GM12878 (cell line): ENCODE data around the gene LSP1. TPM values are rescaled to one million over a fixed set of nuclear protein-coding genes. Genes with fewer than 3 reads are reported as not detected.

Experiments used
- ATAC-seq: fragments of 200-7000 bp; cut with Tn5 transposase; 3 replicates; pipeline ENCODE4 v1.9.1; 2020; ENCODE audit warnings: mild to moderate bottlenecking, moderate library complexity
- BruUV-seq: library from RNA; stranded (reverse); fragments of 400-500 nt; replicated peaks from 2 replicates; lab custom pipeline; 2021; lab: Mats Ljungman, UMichigan
- CTCF ChIA-PET: fragments of 300-600 bp; sonication (Branson Sonifier 250); formaldehyde crosslinking; extraction: SDS; loops from one replicate; lab custom pipeline; 2021; ENCODE audit warnings: inconsistent platforms; lab: Yijun Ruan, JAX
- POLR2A ChIA-PET: fragments of 350-600 bp; formaldehyde crosslinking; extraction: SDS; loops from one replicate; lab custom pipeline; 2021; ENCODE audit warnings: inconsistent platforms; lab: Charles Lee
- RAD21 ChIA-PET: fragments of 300-600 bp; sonication (Branson Sonifier 250); formaldehyde crosslinking; loops from one replicate; lab custom pipeline; 2023; ENCODE audit warnings: antibody characterized with exemption; ENCODE audit not compliant: unreplicated experiment; lab: Charles Lee
- SMC1A ChIA-PET: fragments of 300-600 bp; sonication (Branson Sonifier 250); formaldehyde crosslinking; loops from one replicate; lab custom pipeline; 2023; ENCODE audit not compliant: unreplicated experiment, uncharacterized antibody; lab: Charles Lee
- DNase-seq: peaks from one replicate; pipeline ENCODE4 v3.0.0-alpha.2; 2011; ENCODE audit warnings: low read depth, low spot score
- FAIRE-seq: peaks from 3 replicates; lab custom pipeline; 2011; peaks lifted over from hg19 to GRCh38; lab: Jason Lieb, UNC
- H2AFZ ChIP-seq: 2 replicates; pipeline ENCODE4 v1.6.0; 2011; ENCODE audit warnings: low read depth, low read length, control low read depth; ENCODE audit not compliant: control insufficient read depth
- H3K27ac ChIP-seq: 2 replicates; pipeline ENCODE4 v1.5.1; 2011; ENCODE audit warnings: control low read depth; ENCODE audit not compliant: control insufficient read depth, insufficient read depth
- H3K27me3 ChIP-seq, 2 experiments: replicated peaks in 1 of 2; 2 replicates each; pipeline versions ENCODE4 v1.6.0 to v1.6.1; 2011; ENCODE audit warnings: low read length in 1 of 2; ENCODE audit not compliant: control insufficient read depth in 2 of 2, insufficient read depth in 2 of 2
- H3K36me3 ChIP-seq, 2 experiments: 2 replicates each; pipeline ENCODE4 v1.5.1; 2011; ENCODE audit warnings: low read length in 1 of 2; ENCODE audit not compliant: control insufficient read depth in 2 of 2, insufficient read depth in 2 of 2
- H3K4me1 ChIP-seq: 2 replicates; pipeline ENCODE4 v1.6.1; 2011; ENCODE audit warnings: mild to moderate bottlenecking, low read length, moderate library complexity, mixed read lengths; ENCODE audit not compliant: control insufficient read depth, insufficient read depth
- H3K4me2 ChIP-seq: 2 replicates; pipeline ENCODE4 v1.6.0; 2011; ENCODE audit warnings: control low read depth; ENCODE audit not compliant: control insufficient read depth, insufficient read depth
- H3K4me3 ChIP-seq: fragments of 200-600 bp; sonication (generic); 2 replicates; pipeline ENCODE4 v1.5.1; 2016
- H3K79me2 ChIP-seq: 2 replicates; pipeline ENCODE4 v1.6.0; 2011; ENCODE audit warnings: low read length; ENCODE audit not compliant: control insufficient read depth, insufficient read depth
- H3K9ac ChIP-seq: 2 replicates; pipeline ENCODE4 v1.8.0; 2011; ENCODE audit warnings: low read length, control low read depth, mixed read lengths; ENCODE audit not compliant: control insufficient read depth, insufficient read depth
- H3K9me3 ChIP-seq: replicated peaks from 3 replicates; pipeline ENCODE4 v1.5.1; 2011; ENCODE audit warnings: mild to moderate bottlenecking, low read length; ENCODE audit not compliant: control insufficient read depth, insufficient read depth
- H4K20me1 ChIP-seq: 2 replicates; pipeline ENCODE4 v1.6.0; 2011; ENCODE audit not compliant: control insufficient read depth, insufficient read depth
- BACH1 ChIP-seq: fragments of 450-650 bp; IDR thresholded peaks from 2 replicates; pipeline ENCODE4 v1.6.1; 2017; ENCODE audit warnings: mild to moderate bottlenecking, borderline replicate concordance
- CHD1 ChIP-seq: IDR thresholded peaks from 2 replicates; pipeline ENCODE4 v1.6.1; 2012; ENCODE audit warnings: low read depth, low read length, improper control_type of control experiment
- CHD2 ChIP-seq: IDR thresholded peaks from 2 replicates; pipeline ENCODE4 v1.6.1; 2011; ENCODE audit warnings: low read depth, low read length, improper control_type of control experiment, borderline replicate concordance
- E2F8 ChIP-seq: fragments of 450-650 bp; IDR thresholded peaks from 2 replicates; pipeline ENCODE4 v1.6.1; 2018; ENCODE audit warnings: mild to moderate bottlenecking, low read depth, moderate library complexity; ENCODE audit not compliant: partially characterized antibody
- E4F1 ChIP-seq: fragments of 450-650 bp; IDR thresholded peaks from 2 replicates; pipeline ENCODE4 v1.6.1; 2018; ENCODE audit warnings: borderline replicate concordance, mild to moderate bottlenecking; ENCODE audit not compliant: partially characterized antibody
- ELK1 ChIP-seq: IDR thresholded peaks from 2 replicates; pipeline ENCODE4 v1.6.1; 2012; ENCODE audit warnings: low read depth, low read length, improper control_type of control experiment
- ETV6 ChIP-seq, 2 experiments: fragments of 450-650 bp in 1 of 2; IDR thresholded peaks in 1 of 2; conservative IDR thresholded peaks in 1 of 2; 2 replicates each; pipeline ENCODE4 v1.6.1; 2014; ENCODE audit warnings: antibody characterized with exemption in 1 of 2, borderline replicate concordance in 1 of 2, low read depth in 1 of 2, mild to moderate bottlenecking in 1 of 2, moderate library complexity in 1 of 2
- NFIC ChIP-seq: IDR thresholded peaks from 2 replicates; pipeline ENCODE4 v1.6.1; 2012; ENCODE audit warnings: low read depth, mild to moderate bottlenecking, inconsistent platforms, low read length, moderate library complexity
- PAX8 ChIP-seq: fragments of 450-650 bp; IDR thresholded peaks from 2 replicates; pipeline ENCODE4 v1.6.1; 2017; ENCODE audit warnings: mild to moderate bottlenecking, moderate library complexity
- REST ChIP-seq: IDR thresholded peaks from 2 replicates; pipeline ENCODE4 v1.6.1; 2012; ENCODE audit warnings: mild to moderate bottlenecking, low read depth, low read length
- SIN3A ChIP-seq: IDR thresholded peaks from 2 replicates; pipeline ENCODE4 v1.6.1; 2012; ENCODE audit warnings: low read depth, low read length, improper control_type of control experiment
- SMAD1 ChIP-seq: fragments of 450-650 bp; IDR thresholded peaks from 2 replicates; pipeline ENCODE4 v1.6.1; 2018; ENCODE audit warnings: mild to moderate bottlenecking, low read depth; ENCODE audit not compliant: partially characterized antibody
- WRNIP1 ChIP-seq: IDR thresholded peaks from 2 replicates; pipeline ENCODE4 v1.6.1; 2011; ENCODE audit warnings: low read depth, low read length, improper control_type of control experiment, borderline replicate concordance
- YBX1 ChIP-seq: fragments of 450-650 bp; IDR thresholded peaks from 2 replicates; pipeline ENCODE4 v1.6.1; 2016; ENCODE audit warnings: antibody characterized with exemption
- ZSCAN29 ChIP-seq: fragments of 450-650 bp; IDR thresholded peaks from 2 replicates; pipeline ENCODE4 v1.6.1; 2017; ENCODE audit warnings: mild to moderate bottlenecking, moderate library complexity
- WGBS: methylation state at CpG from one replicate; pipeline ENCODE4 v1.1.6; 2016; ENCODE audit warnings: low lambda C conversion rate; ENCODE audit not compliant: insufficient replicate concordance, insufficient coverage; ENCODE audit errors: missing lambda C conversion rate; 5-methylcytosine and 5-hydroxymethylcytosine counted together
- in situ Hi-C: fragments of 300-500 bp; cut with MboI; formaldehyde crosslinking; loops from 9 replicates; pipeline ENCODE4 v1.14.3; 2018; ENCODE audit warnings: mixed read lengths
- intact Hi-C: fragments of 100-400 bp; cut with micrococcal nuclease; formaldehyde crosslinking; loops from one replicate; pipeline ENCODE4 v1.14.2; 2022; ENCODE audit not compliant: unreplicated experiment
- polyA plus RNA-seq, 11 experiments: library from polyadenylated mRNA; depleted of rRNA in 4 of 11; unstranded in 6 of 11; stranded (reverse) in 5 of 11; fragments of >200 nt; fragmentation: Nextera tagmentation in 4 of 11; fragmentation: Illumina TruSeq in 1 of 11; extraction: Ambion mirVana in 4 of 11; extraction: Trizol in 1 of 11; gene quantifications; 1 replicate in 1 of 11; 2 replicates in 10 of 11; pipeline versions ENCODE4 v1.2.1 to v1.2.3, GENCODE V29; 2011 to 2016; ENCODE audit warnings: inconsistent platforms in 2 of 11, missing spikeins in 2 of 11, low read depth in 1 of 11
- total RNA-seq, 4 experiments: library from RNA; depleted of rRNA in 3 of 4; stranded (reverse); fragments of >200 nt in 3 of 4; fragmentation: Illumina TruSeq in 1 of 4; extraction: Trizol in 1 of 4; gene quantifications; 2 replicates each; pipeline versions ENCODE4 v1.2.1 to v1.2.3, GENCODE V29; 2013 to 2021

The LSP1 gene
- total and polyA plus RNA-seq, 10 of the 15 experiments (the other 5 are each of a cell fraction or from before 2014, with no cell fraction given), result 19.2 to 488 (median 369) TPM

DNA sequence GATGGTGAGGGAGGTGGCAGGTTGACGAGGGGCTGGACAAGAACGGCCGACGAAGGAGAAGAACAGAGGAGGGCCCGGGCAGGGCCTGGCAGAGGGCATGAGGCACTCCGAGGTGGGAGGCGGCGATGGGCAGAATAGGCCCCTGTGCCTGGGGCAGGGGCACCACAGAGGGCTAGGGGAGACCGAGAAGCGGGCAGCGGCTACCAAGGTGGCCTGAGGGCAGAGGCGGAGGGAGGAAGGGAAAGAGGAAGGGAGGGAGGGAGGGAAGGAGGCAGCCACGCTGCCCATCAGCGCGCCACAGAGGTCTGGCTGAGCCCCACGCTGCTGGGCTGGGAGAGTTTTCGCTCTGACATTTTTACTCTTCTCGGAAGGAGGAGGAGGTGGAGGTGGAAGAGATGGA lies 11.3 kb downstream of the LSP1 start:
- FAIRE-seq, result no peak
- Histone ChIP-seq H3K4me1 (no peaks in the 10 kb centered on the region; the same call in 1 of the 2 replicates), H3K9me3 (no peaks in the 10 kb centered on the region), H2AFZ (no peak overlapping the region), H3K4me2 (no peak overlapping the region), H4K20me1 (peaks cover 9% of the 10 kb centered on the region), H3K4me3 (no peak overlapping the region), H3K27me3 (no peaks in the 10 kb centered on the region), H3K27ac (no peak overlapping the region), H3K9ac (no peak overlapping the region), H3K36me3 (peaks cover 2 to 10% of the 10 kb centered on the region in 2 experiments; a peak in 3 of 4 replicates), H3K79me2 (peaks cover 41% of the 10 kb centered on the region)
- no TSS peak for BruUV-seq
- no peak for DNase-seq
- ChIA-PET RAD21 (no interaction called here), CTCF (no interaction called here), SMC1A (no interaction called here), POLR2A (no interaction called here)
- in situ Hi-C loops (no loop called here), intact Hi-C loops (no loop called here)
- no peak for ATAC-seq
- WGBS, result 95% methylated on average over 15 of the region's 18 CpGs
- TF ChIP-seq REST (no peak), ZSCAN29 (no peak), ELK1 (no peak), WRNIP1 (no peak), ETV6 (conservative IDR thresholded peaks at IDR 0.05 in 1 of 2, IDR thresholded peaks at IDR 0.05 in 1 of 2; ENCODE audit: borderline replicate concordance in 1 of 2, low read depth in 1 of 2) (no peak), CHD2 (no peak), BACH1 (no peak), SIN3A (no peak), YBX1 (no peak), E2F8 (no peak), E4F1 (no peak), CHD1 (no peak), SMAD1 (no peak), NFIC (no peak), PAX8 (no peak)
